HepG2 (cell line): Measurements from ENCODE around the gene DZANK1. TPM values are rescaled to one million over a fixed set of nuclear protein-coding genes. Genes with fewer than 3 reads are reported as not detected.

Source experiments
- AHDC1 ChIP-seq: sonication (generic); formaldehyde crosslinking; IDR thresholded peaks from 2 replicates; pipeline ENCODE4 v1.5.1; 2020; ENCODE audit warnings: mild to moderate bottlenecking, missing genetic modification reagents, borderline replicate concordance
- GABPB1 ChIP-seq: IDR thresholded peaks from 2 replicates; pipeline ENCODE4 v1.6.1; 2016; ENCODE audit warnings: mild to moderate bottlenecking, missing genetic modification reagents, moderate library complexity, missing compliant biosample characterization
- IRF2 ChIP-seq: IDR thresholded peaks from 2 replicates; pipeline ENCODE4 v1.6.1; 2018; ENCODE audit warnings: missing genetic modification reagents, missing compliant biosample characterization
- KDM1A ChIP-seq: IDR thresholded peaks from 2 replicates; pipeline ENCODE4 v1.6.1; 2016; ENCODE audit warnings: missing compliant biosample characterization
- LCORL ChIP-seq, 2 experiments: fragments of 450-650 bp in 1 of 2; sonication (generic) in 1 of 2; formaldehyde crosslinking in 1 of 2; IDR thresholded peaks; 2 replicates each; pipeline versions ENCODE4 v1.5.0 to v1.6.1; 2017 to 2020; ENCODE audit warnings: antibody characterized with exemption in 1 of 2, missing genetic modification reagents in 1 of 2
- MTA3 ChIP-seq: sonication (generic); formaldehyde crosslinking; IDR thresholded peaks from 2 replicates; pipeline ENCODE4 v1.4.0; 2020; ENCODE audit warnings: missing genetic modification reagents
- NBN ChIP-seq: fragments of 450-650 bp; conservative IDR thresholded peaks from 2 replicates; pipeline ENCODE4 v1.6.1; 2017
- NFRKB ChIP-seq: fragments of 450-650 bp; IDR thresholded peaks from 2 replicates; pipeline ENCODE4 v1.6.1; 2017
- NR2C2 ChIP-seq: sonication (generic); formaldehyde crosslinking; IDR thresholded peaks from 2 replicates; pipeline ENCODE4 v1.4.0; 2020; ENCODE audit warnings: missing genetic modification reagents, mild to moderate bottlenecking, moderate library complexity, borderline replicate concordance
- SMARCE1 ChIP-seq: fragments of 450-650 bp; IDR thresholded peaks from 2 replicates; pipeline ENCODE4 v1.6.1; 2017; ENCODE audit warnings: borderline replicate concordance
- SP2 ChIP-seq: sonication (generic); formaldehyde crosslinking; IDR thresholded peaks from 2 replicates; pipeline ENCODE4 v1.5.1; 2020; ENCODE audit warnings: mild to moderate bottlenecking, missing genetic modification reagents
- ZNF24 ChIP-seq: fragments of 450-650 bp; IDR thresholded peaks from 2 replicates; pipeline ENCODE4 v1.6.1; 2017; ENCODE audit warnings: antibody characterized with exemption, mild to moderate bottlenecking
- ZNF260 ChIP-seq: sonication (generic); formaldehyde crosslinking; IDR thresholded peaks from 2 replicates; pipeline ENCODE4 v1.4.0; 2020; ENCODE audit warnings: missing genetic modification reagents, low read depth, mild to moderate bottlenecking, borderline replicate concordance
- polyA plus RNA-seq, 8 experiments: library from polyadenylated mRNA; depleted of rRNA in 3 of 8; stranded (reverse) in 7 of 8; unstranded in 1 of 8; fragments of >200 nt; fragmentation: Illumina TruSeq in 4 of 8; extraction: Trizol in 4 of 8; gene quantifications; 2 replicates each; pipeline versions ENCODE4 v1.2.1 to v1.2.3, GENCODE V29; 2011 to 2016; ENCODE audit warnings: low read depth in 4 of 8, missing spikeins in 1 of 8, mixed read lengths in 1 of 8; ENCODE audit not compliant: insufficient read depth in 1 of 8
- total RNA-seq, 5 experiments: library from RNA; depleted of rRNA; stranded (reverse); fragments of >200 nt; fragmentation: Illumina TruSeq; extraction: Trizol; gene quantifications; 2 replicates each; pipeline ENCODE4 v1.2.3, GENCODE V29; 2016; ENCODE audit warnings: low read depth in 1 of 5
- TF ChIP-seq, protein P1 (sequence below): sonication (generic); formaldehyde crosslinking; IDR thresholded peaks from 2 replicates; pipeline ENCODE4 v1.4.0; 2020; ENCODE audit warnings: missing genetic modification reagents

DZANK1 gene
- total and polyA plus RNA-seq, 2 of the 13 experiments (the other 11 are each of a cell fraction or from before 2014, with no cell fraction given) = 1.6 to 3.2 TPM

GRCh38 chr20:18496740-18497592 is 30.1 kb upstream of the DZANK1 start, which contains the start of gene RBBP9 (continued):
- no peak; the same call in none of the 2 replicates for TF ChIP-seq SP2 (CRISPR knock-in tag)
- TF ChIP-seq NFRKB = no peak
- TF ChIP-seq NBN = no peak
- TF ChIP-seq MTA3 = no peak
- no peak for TF ChIP-seq KDM1A
- no peak for TF ChIP-seq LCORL (IDR thresholded peaks at IDR 0.05)
- peak; percentile 93 for TF ChIP-seq LCORL (CRISPR knock-in tag; IDR thresholded peaks at IDR 0.05)
- no peak for TF ChIP-seq ZNF260 (CRISPR knock-in tag)
- TF ChIP-seq SMARCE1 = no peak
- TF ChIP-seq AHDC1 = 0 out of 2 replicates have a peak, but pooled peaks have one; percentile 14
- TF ChIP-seq NR2C2 (CRISPR knock-in tag) = peak; percentile 80; the same call in 1 of the 2 replicates
- peak; percentile 96 for TF ChIP-seq IRF2
- TF ChIP-seq ZNF24 = no peak
- TF ChIP-seq, protein P1, sequence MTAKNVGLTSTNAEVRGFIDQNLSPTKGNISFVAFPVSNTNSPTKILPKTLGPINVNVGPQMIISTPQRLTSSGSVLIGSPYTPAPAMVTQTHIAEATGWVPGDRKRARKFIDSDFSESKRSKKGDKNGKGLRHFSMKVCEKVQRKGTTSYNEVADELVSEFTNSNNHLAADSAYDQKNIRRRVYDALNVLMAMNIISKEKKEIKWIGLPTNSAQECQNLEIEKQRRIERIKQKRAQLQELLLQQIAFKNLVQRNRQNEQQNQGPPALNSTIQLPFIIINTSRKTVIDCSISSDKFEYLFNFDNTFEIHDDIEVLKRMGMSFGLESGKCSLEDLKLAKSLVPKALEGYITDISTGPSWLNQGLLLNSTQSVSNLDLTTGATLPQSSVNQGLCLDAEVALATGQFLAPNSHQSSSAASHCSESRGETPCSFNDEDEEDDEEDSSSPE (CRISPR knock-in tag) = peak; percentile 90
- TF ChIP-seq GABPB1 (CRISPR knock-in tag) = peak; percentile 96
